Body of pancreas (tissue), 4 donors: Measurements from ENCODE around the gene GPC1.

ENCODE experiments used
- POLR2A ChIP-seq, 3 donors: fragments of 450-650 bp; IDR thresholded peaks; one replicate each; pipeline ENCODE4 v1.6.1; 2016; ENCODE audit warnings: antibody characterized with exemption in 3 of 3, mild to moderate bottlenecking in 2 of 3
- TF ChIP-seq, protein P1 (sequence below), 7 experiments: fragments of 450-650 bp in 4 of 7; fragments of 200-600 bp in 3 of 7; sonication (generic) in 3 of 7; IDR thresholded peaks; one replicate each; pipeline ENCODE4 v1.5.1; 2016 to 2019; ENCODE audit warnings: antibody characterized with exemption in 7 of 7

DNA sequence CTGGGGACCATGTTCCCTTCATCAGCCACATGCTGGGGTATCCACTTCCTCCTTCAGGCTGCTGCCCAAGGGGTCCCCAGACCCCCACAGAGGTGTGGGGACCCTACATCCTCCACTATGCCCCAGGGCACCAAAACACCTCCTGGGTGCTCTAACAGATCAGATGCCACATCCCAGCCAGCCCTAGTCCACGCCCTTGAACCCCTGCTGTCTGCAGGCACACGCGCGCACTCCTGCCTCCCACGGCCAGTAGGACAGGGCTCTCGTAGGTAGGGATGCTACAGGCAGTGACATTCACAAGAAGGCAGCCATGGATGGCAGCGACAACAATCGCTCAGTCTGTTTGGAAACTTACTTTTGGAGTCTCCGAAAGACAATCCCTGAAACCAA lies 3.0 kb upstream of the GPC1 start:
- TF ChIP-seq, protein P1, sequence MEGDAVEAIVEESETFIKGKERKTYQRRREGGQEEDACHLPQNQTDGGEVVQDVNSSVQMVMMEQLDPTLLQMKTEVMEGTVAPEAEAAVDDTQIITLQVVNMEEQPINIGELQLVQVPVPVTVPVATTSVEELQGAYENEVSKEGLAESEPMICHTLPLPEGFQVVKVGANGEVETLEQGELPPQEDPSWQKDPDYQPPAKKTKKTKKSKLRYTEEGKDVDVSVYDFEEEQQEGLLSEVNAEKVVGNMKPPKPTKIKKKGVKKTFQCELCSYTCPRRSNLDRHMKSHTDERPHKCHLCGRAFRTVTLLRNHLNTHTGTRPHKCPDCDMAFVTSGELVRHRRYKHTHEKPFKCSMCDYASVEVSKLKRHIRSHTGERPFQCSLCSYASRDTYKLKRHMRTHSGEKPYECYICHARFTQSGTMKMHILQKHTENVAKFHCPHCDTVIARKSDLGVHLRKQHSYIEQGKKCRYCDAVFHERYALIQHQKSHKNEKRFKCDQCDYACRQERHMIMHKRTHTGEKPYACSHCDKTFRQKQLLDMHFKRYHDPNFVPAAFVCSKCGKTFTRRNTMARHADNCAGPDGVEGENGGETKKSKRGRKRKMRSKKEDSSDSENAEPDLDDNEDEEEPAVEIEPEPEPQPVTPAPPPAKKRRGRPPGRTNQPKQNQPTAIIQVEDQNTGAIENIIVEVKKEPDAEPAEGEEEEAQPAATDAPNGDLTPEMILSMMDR (IDR thresholded peaks at IDR 0.05): no peak
- no peak for TF ChIP-seq POLR2A (IDR thresholded peaks at IDR 0.05)
